Brain microvascular endothelial cell (primary cell): Measurements from ENCODE around the gene ZBTB39.

Experiments used
- DNase-seq: peaks from one replicate; pipeline ENCODE4 v3.0.0-alpha.2; 2020
- H3K27ac ChIP-seq: fragments of 250-450 bp; sonication (Bioruptor Pico); 2 replicates; pipeline ENCODE4 v1.5.1; 2020; ENCODE audit warnings: mild to moderate bottlenecking, moderate library complexity
- H3K27me3 ChIP-seq: fragments of 250-450 bp; sonication (Bioruptor Pico); replicated peaks from 2 replicates; pipeline ENCODE4 v1.5.1; 2020; ENCODE audit warnings: mild to moderate bottlenecking
- H3K36me3 ChIP-seq: fragments of 250-450 bp; sonication (Bioruptor Pico); replicated peaks from 2 replicates; pipeline ENCODE4 v1.5.1; 2020; ENCODE audit warnings: mild to moderate bottlenecking
- H3K4me3 ChIP-seq: 2 replicates; pipeline ENCODE4 v1.5.1; 2011; ENCODE audit warnings: low read depth, mild to moderate bottlenecking, control low read depth, low read length, moderate library complexity
- in situ Hi-C: cut with HindIII; loops from 2 replicates; pipeline ENCODE4 v1.10.0; 2017; ENCODE audit warnings: low sequenced_read_pairs, low pct_ligation_motif_present
- TF ChIP-seq, protein P1 (sequence below): IDR thresholded peaks from 2 replicates; pipeline ENCODE4 v1.5.1; 2011; ENCODE audit warnings: low read depth, mild to moderate bottlenecking, moderate library complexity, low read length, control low read depth, inconsistent platforms; ENCODE audit errors: missing control alignments

The ZBTB39 gene

GRCh38 chr12:57016348-57016747, 10.0 kb upstream of the ZBTB39 start, which contains the start of gene TAC3:
TSS of gene TAC3 (minus strand) at chr12:57016529. CDS start at chr12:57015797, 732 bp downstream.
- H3K4me3 ChIP-seq = no peak within 1 kb of the TSS
- DNase-seq = no peak
- TF ChIP-seq, protein P1, sequence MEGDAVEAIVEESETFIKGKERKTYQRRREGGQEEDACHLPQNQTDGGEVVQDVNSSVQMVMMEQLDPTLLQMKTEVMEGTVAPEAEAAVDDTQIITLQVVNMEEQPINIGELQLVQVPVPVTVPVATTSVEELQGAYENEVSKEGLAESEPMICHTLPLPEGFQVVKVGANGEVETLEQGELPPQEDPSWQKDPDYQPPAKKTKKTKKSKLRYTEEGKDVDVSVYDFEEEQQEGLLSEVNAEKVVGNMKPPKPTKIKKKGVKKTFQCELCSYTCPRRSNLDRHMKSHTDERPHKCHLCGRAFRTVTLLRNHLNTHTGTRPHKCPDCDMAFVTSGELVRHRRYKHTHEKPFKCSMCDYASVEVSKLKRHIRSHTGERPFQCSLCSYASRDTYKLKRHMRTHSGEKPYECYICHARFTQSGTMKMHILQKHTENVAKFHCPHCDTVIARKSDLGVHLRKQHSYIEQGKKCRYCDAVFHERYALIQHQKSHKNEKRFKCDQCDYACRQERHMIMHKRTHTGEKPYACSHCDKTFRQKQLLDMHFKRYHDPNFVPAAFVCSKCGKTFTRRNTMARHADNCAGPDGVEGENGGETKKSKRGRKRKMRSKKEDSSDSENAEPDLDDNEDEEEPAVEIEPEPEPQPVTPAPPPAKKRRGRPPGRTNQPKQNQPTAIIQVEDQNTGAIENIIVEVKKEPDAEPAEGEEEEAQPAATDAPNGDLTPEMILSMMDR = no peak
- H3K27me3 ChIP-seq = peaks cover 23% of the 10 kb centered on the region
- no peak within 1 kb of the TSS for H3K27ac ChIP-seq
- in situ Hi-C loops = no loop called here
- H3K36me3 ChIP-seq = no peaks in the 10 kb centered on the region

GRCh38 chr12:57012600-57013465, 6.5 kb upstream of the ZBTB39 start:
- TF ChIP-seq, protein P1 = peak; percentile 20
- in situ Hi-C loops = no loop called here

DNA sequence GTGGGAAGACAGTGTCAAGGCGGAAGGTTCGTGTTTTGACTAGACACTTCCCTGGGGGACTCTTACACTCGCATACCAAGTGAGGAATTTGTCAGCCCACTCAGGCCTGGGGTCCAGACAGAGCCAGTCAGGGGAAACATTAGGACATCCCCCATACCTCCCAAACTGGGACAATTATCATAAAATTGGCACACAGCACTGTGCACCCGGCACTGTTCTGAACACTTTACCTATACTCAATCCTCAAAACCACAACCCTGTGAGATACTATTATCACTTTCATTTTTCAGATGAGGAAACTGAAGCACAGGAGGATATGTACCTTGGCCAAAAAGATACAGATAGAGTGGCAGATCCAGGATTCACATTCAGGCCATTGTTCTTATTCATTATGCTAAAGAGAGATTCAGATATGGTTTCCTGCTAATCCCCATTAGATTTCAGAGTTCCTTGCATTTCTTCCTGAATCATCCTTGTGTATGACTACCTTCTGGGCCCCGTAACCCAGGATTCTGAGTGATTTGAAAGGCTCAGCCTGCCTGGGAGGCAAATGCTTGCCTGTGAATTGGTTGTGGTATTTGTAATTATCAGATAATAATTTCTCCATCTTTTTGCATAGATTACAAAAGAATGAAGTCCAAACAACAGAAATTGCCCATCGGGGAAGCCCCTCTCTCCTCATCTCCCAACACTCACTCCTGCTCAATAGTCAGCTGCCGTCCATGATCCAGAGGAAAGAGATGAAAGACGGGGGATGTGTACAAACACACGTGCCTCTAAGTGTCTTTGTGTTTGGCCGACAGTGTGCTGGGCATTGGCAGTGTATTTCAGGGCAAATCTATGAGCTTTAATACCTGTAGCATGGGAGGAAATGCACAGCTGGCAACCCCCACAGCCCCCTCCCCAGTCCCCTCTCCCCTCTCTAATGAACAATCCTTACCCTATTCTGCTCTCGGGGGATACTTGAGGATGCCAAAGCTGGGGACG, 5.4 kb upstream of the ZBTB39 start:
- H3K27me3 ChIP-seq = peaks cover 23% of the 10 kb centered on the region
- TF ChIP-seq, protein P1 = no peak
- in situ Hi-C loops = no loop called here
- H3K4me3 ChIP-seq = no peak overlapping the region
- H3K27ac ChIP-seq = no peak overlapping the region
- no peak for DNase-seq
- no peaks in the 10 kb centered on the region for H3K36me3 ChIP-seq

More at GRCh38 chr12:57012600-57013465, 6.5 kb upstream of the ZBTB39 start:
- H3K4me3 ChIP-seq = no peak overlapping the region
- no peak for DNase-seq
- H3K27me3 ChIP-seq = peaks cover 23% of the 10 kb centered on the region
- no peak overlapping the region for H3K27ac ChIP-seq
- H3K36me3 ChIP-seq = no peaks in the 10 kb centered on the region

DNA sequence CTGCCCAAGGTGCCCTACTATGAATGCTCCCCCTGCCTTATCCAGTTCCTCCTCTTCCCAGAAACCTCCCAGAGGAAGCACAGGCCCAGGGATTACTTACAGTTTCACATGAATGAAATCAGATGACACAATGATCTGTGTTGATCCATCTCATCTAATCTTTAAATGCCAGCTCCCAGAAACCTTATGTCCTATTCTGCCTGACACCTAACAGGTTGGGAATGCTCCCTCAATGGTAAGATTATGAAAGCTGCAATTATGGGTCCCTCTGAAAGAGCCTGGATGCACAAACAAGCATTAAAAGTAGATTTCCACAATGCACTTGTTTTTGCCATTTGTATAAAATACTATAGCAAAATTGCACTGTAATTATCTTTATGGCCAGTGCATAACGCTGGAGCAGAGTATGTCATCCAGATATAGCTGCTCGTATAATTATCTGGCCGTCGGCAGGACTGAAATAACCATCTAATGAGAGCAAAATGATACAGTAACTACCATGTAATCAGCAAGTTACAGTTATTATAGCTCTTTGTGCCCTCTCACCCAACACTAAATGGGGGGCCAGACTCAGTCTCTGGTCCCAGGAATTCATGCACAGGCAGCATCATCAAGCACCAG, 4.4 kb upstream of the ZBTB39 start:
- no peak for DNase-seq
- TF ChIP-seq, protein P1 = no peak

GRCh38 chr12:57009949-57010626, 3.7 kb upstream of the ZBTB39 start:
- TF ChIP-seq, protein P1 = no peak
- Histone ChIP-seq H3K4me3 (no peak overlapping the region), H3K27me3 (peaks cover 18% of the 10 kb centered on the region), H3K27ac (no peak overlapping the region), H3K36me3 (peaks cover 2% of the 10 kb centered on the region)
- no peak for DNase-seq
- in situ Hi-C loops = no loop called here

More for the DNA sequence above, 4.4 kb upstream of the ZBTB39 start:
- in situ Hi-C loops = no loop called here
- Histone ChIP-seq H3K36me3 (peaks cover 2% of the 10 kb centered on the region), H3K4me3 (no peak overlapping the region), H3K27ac (no peak overlapping the region), H3K27me3 (peaks cover 23% of the 10 kb centered on the region)
